SIG-M5 treated with dmso at 0.1 percent for 504 hours (cell line): ENCODE measurements around the gene HEPH.
"Not testable (repeated sequence)": the region's sequence is repeated elsewhere in the genome, so short reads cannot be mapped to it uniquely, and the experiment has no call there.

Experiments
- DNase-seq: peaks from one replicate; lab custom pipeline; 2025; ENCODE audit not compliant: unreplicated experiment; lab: John Stamatoyannopoulos, UW

HEPH gene

GRCh38 chrX:66163849-66164411 is at the start of gene HEPH:
TSS of gene HEPH (plus strand) at chrX:66164247. CDS start at chrX:66170571, 6,324 bp downstream.
- no peak for DNase-seq

- DNase-seq: not testable (repeated sequence)
Measured at GRCh38 chrX:66118722-66119121, 45.3 kb upstream of the HEPH start.

GRCh38 chrX:66121354-66121753 is 42.7 kb upstream of the HEPH start:
- not testable (repeated sequence) for DNase-seq

GRCh38 chrX:66126662-66127061 is 37.4 kb upstream of the HEPH start:
- DNase-seq: no peak

GRCh38 chrX:66130469-66130868 is 33.6 kb upstream of the HEPH start:
- DNase-seq: no peak

GRCh38 chrX:66135284-66135683 is 28.8 kb upstream of the HEPH start:
- DNase-seq: not testable (repeated sequence)

GRCh38 chrX:66142351-66142750 is 21.7 kb upstream of the HEPH start:
- no peak for DNase-seq

GRCh38 chrX:66144258-66144657 is 19.8 kb upstream of the HEPH start:
- no peak for DNase-seq

GRCh38 chrX:66149519-66149918 is 14.5 kb upstream of the HEPH start:
- DNase-seq: no peak

GRCh38 chrX:66150163-66150562 is 13.9 kb upstream of the HEPH start:
- no peak for DNase-seq

- DNase-seq: no peak
Measured at GRCh38 chrX:66162331-66162822, 1.7 kb upstream of the HEPH start.

- no peak for DNase-seq
Measured at GRCh38 chrX:66163447-66163846, 600 bp upstream of the HEPH start.

GRCh38 chrX:66164470-66164869 is 423 bp downstream of the HEPH start:
- DNase-seq: no peak

- DNase-seq: no peak
Measured at GRCh38 chrX:66164931-66165330, 884 bp downstream of the HEPH start.

GRCh38 chrX:66166671-66167070 is 2.6 kb downstream of the HEPH start:
- DNase-seq: no peak

- no peak for DNase-seq
Measured at GRCh38 chrX:66167431-66167830, 3.4 kb downstream of the HEPH start.

GRCh38 chrX:66176134-66176533 is 12.1 kb downstream of the HEPH start:
- no peak for DNase-seq

- DNase-seq: no peak
Measured at GRCh38 chrX:66191563-66191962, 27.5 kb downstream of the HEPH start.

GRCh38 chrX:66193821-66194220 is 29.8 kb downstream of the HEPH start:
- DNase-seq: no peak

GRCh38 chrX:66200050-66200664 is 36.1 kb downstream of the HEPH start:
- no peak for DNase-seq

GRCh38 chrX:66200855-66201795 is 37.1 kb downstream of the HEPH start:
- peak; percentile 21 for DNase-seq

- no peak for DNase-seq
Measured at GRCh38 chrX:66203114-66203513, 39.1 kb downstream of the HEPH start.
